Ureter (tissue), 1 donor: ENCODE measurements around the gene KMT2E. TPM values are rescaled to one million over a fixed set of nuclear protein-coding genes. Genes with fewer than 3 reads are reported as not detected.
"Not testable (repeated sequence)": the region's sequence is repeated elsewhere in the genome, so short reads cannot be mapped to it uniquely, and the experiment has no call there.

ENCODE experiments used
- DNase-seq: peaks from one replicate; pipeline ENCODE4 v3.0.0-alpha.2; 2020; ENCODE audit warnings: low spot score
- total RNA-seq: library from RNA; stranded (reverse); gene quantifications from one replicate; pipeline ENCODE4 v1.2.4, GENCODE V29; 2023
- donor health status: DM: yes; HTN: yes; CAD: no.

KMT2E gene
- total RNA-seq: 120 TPM

GRCh38 chr7:105013816-105014692 lies at the start of gene KMT2E:
Gene KMT2E, plus strand, starts transcription at chr7:105014205. Its CDS starts 26,748 bp downstream, at chr7:105040953.
- peak; percentile 92 for DNase-seq

GRCh38 chr7:104964626-104965236 lies 49.3 kb upstream of the KMT2E start:
- DNase-seq: no peak

- DNase-seq: no peak
Measured at GRCh38 chr7:104966022-104966421, 48.0 kb upstream of the KMT2E start.

GRCh38 chr7:104967088-104967487 lies 46.9 kb upstream of the KMT2E start:
- DNase-seq: no peak

GRCh38 chr7:104967595-104967994 lies 46.4 kb upstream of the KMT2E start:
- DNase-seq: no peak

DNA sequence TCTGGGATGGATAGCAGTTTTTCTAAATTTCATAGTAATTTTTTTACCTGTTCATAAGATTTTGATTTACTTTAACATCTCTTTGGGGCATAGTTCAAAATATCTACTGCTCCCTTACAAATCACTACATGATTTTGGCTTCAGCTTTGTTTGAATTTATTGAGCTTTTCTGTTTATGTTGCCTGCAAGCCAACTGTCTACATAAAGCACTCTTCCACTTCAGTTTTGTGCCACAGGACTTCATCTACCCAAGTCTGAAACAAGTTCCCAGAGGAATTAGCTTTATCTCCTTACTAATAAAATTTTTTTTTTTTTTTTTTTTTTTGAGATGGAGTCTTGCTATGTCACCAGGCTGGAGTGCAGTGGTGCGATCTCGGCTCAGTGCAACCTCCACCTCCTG lies 45.4 kb upstream of the KMT2E start:
- no peak for DNase-seq

DNA sequence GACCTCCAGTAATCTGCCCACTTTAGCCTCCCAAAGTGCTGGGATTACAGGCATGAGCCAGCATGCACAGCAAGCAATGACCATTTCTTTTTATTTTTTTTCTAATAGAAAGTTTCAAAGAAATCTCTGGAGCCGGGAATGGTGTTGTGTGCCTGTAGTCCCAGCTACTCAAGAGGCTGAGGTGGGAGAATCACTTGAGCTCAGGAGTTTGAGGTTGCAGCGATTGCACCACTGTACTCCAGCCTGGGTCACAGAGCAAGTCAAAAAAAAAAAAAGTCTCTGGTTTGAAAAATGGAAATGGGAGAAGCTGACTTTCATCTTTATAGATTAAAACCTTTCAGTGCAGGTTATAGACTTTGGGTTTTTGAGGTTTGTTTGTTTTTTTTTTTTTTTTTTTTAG lies 44.8 kb upstream of the KMT2E start:
- no peak for DNase-seq

GRCh38 chr7:104971290-104972071 lies 42.5 kb upstream of the KMT2E start:
- DNase-seq: no peak

DNA sequence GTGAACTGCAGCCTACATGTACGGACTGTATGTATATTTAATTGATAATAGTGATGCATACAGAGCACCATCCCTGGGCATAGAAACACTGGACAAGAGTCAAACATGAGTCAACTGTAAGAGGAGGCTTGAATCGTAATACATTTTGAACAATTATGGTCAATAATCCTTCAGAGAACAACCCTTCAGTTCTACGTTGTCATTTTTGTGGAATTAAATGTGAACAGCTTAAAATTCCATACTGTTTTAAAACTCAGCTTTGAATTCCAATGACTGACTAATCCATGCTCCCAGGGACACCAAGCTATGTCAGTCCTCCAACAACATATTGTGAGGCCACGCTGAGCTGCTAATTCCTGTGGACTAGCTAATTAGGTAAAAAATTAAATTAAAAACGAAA lies 41.5 kb upstream of the KMT2E start:
- DNase-seq: no peak

- no peak for DNase-seq
Measured at GRCh38 chr7:104973227-104973626, 40.8 kb upstream of the KMT2E start.

GRCh38 chr7:104973909-104974415 lies 40.0 kb upstream of the KMT2E start:
- DNase-seq: no peak

- DNase-seq: not testable (repeated sequence)
Measured at GRCh38 chr7:104975553-104975952, 38.5 kb upstream of the KMT2E start.

- no peak for DNase-seq
Measured at GRCh38 chr7:104976966-104977636, 36.9 kb upstream of the KMT2E start.

GRCh38 chr7:104978460-104978859 lies 35.5 kb upstream of the KMT2E start:
- no peak for DNase-seq

DNA sequence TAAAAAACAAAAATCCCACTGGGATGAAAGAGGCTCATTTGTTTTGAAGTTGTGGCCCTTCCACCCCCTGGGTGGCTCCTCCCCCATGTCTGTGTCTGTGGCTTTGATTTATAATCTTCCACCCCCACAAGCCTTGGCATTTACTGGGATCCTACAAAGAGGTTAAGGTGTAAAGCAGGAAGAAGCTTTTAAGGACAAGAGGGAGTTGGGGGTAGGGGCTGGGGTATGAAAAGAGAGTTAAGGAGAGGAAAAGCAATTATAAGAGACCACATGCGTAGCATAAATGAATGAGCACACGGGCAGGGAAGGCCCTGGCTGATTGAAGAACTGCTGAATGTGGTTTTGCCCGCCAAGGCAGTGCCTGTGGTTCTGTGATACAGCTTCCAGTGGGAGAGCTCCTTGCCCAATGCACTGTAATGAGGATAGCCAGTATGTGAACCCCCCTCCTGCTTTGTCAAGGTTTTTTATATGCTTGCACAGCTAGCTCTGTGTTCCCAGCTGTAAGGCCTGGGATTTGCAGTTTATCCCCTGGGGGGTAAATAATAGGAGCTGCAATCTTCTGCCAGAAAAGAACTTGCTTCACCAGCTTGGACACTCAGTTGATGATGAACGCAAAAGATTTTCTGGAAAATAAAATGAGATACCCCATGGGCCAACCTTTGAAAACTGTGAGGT lies 34.7 kb upstream of the KMT2E start:
- no peak for DNase-seq

GRCh38 chr7:104980440-104980839 lies 33.6 kb upstream of the KMT2E start:
- DNase-seq: no peak

DNA sequence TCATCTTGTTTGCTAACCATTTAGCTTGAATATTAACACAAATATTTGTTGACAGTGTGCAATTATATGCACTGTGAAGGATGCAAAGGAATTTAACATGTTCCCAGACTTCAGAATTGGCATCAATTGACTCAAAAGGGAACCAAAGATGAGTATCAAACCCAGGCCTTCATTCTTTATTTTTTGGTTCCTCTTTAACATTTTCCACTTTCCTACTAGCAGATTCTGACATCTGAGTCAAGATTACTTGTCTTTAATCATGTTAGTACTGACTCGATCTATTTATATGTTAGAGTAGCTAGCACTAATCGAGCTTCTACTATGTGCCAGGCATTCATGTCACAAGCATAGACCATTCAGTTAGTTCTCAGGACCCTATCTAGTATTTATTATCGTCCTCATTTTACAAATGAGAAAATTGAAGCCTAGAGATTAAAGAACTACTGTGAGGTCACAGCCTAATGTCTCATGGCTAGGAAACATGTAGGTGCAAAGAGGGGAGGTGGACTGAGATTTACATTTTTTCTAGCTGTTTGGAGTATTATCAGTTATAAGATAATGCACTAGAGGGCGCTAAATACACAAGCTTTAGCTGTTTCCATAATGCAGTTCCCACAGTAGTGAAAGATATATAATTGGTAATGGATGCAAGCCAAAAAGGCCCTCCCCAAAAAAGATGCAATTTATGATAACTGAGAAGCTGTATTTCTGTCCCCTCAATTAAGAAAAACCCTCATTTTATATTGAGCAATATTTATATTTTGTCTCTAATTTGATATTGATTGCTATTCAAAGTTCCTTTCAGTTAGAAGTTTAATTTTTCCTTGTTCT lies 32.9 kb upstream of the KMT2E start:
- DNase-seq: no peak

DNA sequence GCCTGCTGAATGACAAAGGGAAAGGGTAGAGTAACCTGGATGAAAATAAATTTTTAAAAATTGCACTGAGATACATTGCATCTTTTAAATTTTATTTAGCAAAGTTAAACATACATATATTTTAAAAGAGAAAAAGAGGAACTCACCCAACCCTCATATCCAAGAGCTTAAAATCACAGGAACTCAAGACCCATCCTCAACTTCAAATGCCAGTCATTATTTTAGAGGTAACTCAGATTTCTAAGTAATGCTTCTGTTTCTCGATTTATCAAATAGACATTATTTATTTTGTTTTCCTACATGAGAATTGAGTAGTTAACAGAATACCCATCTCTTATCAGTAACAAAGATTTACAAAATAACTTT lies 32.4 kb upstream of the KMT2E start:
- no peak for DNase-seq

DNA sequence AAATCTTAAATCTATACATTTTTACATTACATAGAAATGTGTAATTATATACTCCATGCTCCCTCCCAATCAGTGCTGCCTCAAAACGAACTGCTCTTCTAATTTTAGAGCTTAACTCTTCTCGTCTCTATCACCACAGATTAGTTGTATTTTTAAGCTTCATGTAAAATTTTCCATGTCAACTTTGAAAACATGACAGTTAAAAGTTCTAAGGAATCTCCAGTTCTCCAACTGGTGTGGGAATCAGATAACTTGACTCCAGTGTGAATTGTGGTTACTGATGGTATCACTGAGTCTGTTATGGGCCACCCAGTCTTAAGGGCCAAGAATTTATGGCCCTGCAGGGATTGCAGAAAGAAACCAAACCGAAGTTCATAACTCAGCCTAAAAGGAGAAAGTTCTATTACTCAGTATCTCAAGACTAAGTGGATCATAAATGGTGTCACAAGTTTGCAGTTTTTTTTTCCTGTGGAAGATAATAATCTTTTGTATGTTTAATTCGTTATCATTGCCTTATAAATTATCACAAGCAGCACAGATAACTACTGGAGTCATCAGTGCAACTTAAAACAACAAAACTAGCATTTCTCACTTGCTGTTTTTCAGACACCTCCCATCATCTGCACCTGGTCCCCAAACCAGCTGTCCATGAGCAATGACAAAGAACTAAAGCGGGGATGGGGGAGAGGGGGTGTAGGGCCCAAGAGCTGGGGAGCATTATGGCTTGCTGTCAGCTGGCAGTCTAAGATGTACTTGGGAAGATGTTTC lies 31.5 kb upstream of the KMT2E start:
- no peak for DNase-seq
